ENCODE results near the gene HNMT. TPM values are rescaled to one million over a fixed set of nuclear protein-coding genes. Genes with fewer than 3 reads are reported as not detected.

The HNMT gene
- total RNA-seq, 1 experiment from 2014 or later, result 4.1 TPM

DNA sequence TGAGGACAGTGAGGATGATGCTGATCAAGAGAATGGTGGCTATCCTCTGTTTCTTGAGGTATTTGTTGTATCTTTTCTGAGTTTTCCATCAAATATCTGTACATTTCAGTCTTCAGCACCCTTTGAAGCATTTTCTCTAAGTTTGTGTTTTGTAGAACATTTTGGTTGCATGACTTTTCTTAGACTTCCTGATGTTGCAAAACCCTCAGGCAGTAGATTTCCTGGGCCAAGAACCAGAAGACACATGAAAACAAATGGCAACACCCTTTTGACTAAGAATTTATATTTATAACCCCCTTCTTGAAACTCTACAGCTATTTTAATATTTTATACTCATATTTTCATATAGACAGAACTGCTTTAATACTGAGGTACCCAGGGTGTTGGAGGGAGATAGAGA lies 16.2 kb downstream of the HNMT start:
- H3K9me3 ChIP-seq (ENCODE audit: control insufficient read depth, insufficient read depth, low read depth, low read length), result no peaks in the 10 kb centered on the region
- TF ChIP-seq, protein P1, sequence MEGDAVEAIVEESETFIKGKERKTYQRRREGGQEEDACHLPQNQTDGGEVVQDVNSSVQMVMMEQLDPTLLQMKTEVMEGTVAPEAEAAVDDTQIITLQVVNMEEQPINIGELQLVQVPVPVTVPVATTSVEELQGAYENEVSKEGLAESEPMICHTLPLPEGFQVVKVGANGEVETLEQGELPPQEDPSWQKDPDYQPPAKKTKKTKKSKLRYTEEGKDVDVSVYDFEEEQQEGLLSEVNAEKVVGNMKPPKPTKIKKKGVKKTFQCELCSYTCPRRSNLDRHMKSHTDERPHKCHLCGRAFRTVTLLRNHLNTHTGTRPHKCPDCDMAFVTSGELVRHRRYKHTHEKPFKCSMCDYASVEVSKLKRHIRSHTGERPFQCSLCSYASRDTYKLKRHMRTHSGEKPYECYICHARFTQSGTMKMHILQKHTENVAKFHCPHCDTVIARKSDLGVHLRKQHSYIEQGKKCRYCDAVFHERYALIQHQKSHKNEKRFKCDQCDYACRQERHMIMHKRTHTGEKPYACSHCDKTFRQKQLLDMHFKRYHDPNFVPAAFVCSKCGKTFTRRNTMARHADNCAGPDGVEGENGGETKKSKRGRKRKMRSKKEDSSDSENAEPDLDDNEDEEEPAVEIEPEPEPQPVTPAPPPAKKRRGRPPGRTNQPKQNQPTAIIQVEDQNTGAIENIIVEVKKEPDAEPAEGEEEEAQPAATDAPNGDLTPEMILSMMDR (IDR thresholded peaks at IDR 0.05), result no peak
- TF ChIP-seq TCF7L2 (IDR thresholded peaks at IDR 0.05; ENCODE audit: low read depth, low read length) (no peak), SIN3A (IDR thresholded peaks at IDR 0.05; ENCODE audit: borderline replicate concordance, insufficient read depth, low read depth, low read length) (no peak), POLR2AphosphoS5 (IDR thresholded peaks at IDR 0.05; ENCODE audit: low read depth, low read length) (no peak)
- TF ChIP-seq, protein P2, sequence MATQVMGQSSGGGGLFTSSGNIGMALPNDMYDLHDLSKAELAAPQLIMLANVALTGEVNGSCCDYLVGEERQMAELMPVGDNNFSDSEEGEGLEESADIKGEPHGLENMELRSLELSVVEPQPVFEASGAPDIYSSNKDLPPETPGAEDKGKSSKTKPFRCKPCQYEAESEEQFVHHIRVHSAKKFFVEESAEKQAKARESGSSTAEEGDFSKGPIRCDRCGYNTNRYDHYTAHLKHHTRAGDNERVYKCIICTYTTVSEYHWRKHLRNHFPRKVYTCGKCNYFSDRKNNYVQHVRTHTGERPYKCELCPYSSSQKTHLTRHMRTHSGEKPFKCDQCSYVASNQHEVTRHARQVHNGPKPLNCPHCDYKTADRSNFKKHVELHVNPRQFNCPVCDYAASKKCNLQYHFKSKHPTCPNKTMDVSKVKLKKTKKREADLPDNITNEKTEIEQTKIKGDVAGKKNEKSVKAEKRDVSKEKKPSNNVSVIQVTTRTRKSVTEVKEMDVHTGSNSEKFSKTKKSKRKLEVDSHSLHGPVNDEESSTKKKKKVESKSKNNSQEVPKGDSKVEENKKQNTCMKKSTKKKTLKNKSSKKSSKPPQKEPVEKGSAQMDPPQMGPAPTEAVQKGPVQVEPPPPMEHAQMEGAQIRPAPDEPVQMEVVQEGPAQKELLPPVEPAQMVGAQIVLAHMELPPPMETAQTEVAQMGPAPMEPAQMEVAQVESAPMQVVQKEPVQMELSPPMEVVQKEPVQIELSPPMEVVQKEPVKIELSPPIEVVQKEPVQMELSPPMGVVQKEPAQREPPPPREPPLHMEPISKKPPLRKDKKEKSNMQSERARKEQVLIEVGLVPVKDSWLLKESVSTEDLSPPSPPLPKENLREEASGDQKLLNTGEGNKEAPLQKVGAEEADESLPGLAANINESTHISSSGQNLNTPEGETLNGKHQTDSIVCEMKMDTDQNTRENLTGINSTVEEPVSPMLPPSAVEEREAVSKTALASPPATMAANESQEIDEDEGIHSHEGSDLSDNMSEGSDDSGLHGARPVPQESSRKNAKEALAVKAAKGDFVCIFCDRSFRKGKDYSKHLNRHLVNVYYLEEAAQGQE (IDR thresholded peaks at IDR 0.05; ENCODE audit: insufficient read depth in 1 of 2, low read depth in 2 of 2, low read length in 1 of 2), result no peak
- intact Hi-C loops (cut with micrococcal nuclease; ENCODE audit: unreplicated experiment) (no loop called here), in situ Hi-C loops (cut with HindIII; ENCODE audit: low pct_unique_long_range_greater_than_20kb, low sequenced_read_pairs) (no loop called here)
- no peak overlapping the region for H3K4me3 ChIP-seq (ENCODE audit: low read depth in 2 of 2, low read length in 2 of 2)
- no peak for DNase-seq (ENCODE audit: low read depth, low spot score)
- H3K27ac ChIP-seq (ENCODE audit: low read length), result no peak overlapping the region
- ChIA-PET POLR2A (no interaction called here), CTCF (no interaction called here)
- no peaks in the 10 kb centered on the region; the same call in 1 of the 2 replicates for H3K4me1 ChIP-seq (ENCODE audit: control insufficient read depth, insufficient read depth, low read length)
- BruUV-seq (replicated peaks), result no TSS peak
- no peaks in the 10 kb centered on the region for H3K27me3 ChIP-seq (ENCODE audit: control insufficient read depth, insufficient read depth, low read length)
- ATAC-seq, result no peak
- no peaks in the 10 kb centered on the region for H3K36me3 ChIP-seq (ENCODE audit: control insufficient read depth, insufficient read depth, low read length)

DNA sequence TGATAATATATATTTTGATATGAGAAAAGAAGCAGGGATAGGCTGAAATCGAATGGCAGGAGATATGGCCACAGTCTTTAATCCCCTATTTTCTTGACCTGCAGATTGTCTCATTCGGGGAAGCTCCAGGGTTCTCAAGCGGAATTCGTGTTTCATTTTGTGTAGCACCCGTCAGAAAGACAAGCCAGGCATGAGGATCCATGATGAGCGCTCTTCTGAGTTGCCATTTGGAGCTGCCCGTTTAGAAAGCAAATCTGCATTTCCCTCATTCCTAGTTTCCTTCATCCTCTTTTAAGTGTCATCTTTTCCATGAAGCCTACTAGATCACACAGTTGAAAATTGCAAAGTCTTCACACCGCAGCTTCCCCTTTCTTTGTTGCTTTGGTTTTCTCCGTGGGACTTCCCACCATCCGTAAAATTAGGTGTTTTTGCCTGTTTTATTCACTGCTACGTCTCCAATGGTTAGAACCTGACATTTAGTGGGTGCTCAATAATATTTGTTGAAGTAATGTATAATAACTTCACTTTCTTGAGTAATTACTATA lies 16.9 kb downstream of the HNMT start:
- ChIA-PET CTCF (no interaction called here), POLR2A (no interaction called here)
- DNase-seq (ENCODE audit: low read depth, low spot score), result no peak
- H3K27me3 ChIP-seq (ENCODE audit: control insufficient read depth, insufficient read depth, low read length), result no peaks in the 10 kb centered on the region
- no peaks in the 10 kb centered on the region for H3K36me3 ChIP-seq (ENCODE audit: control insufficient read depth, insufficient read depth, low read length)
- in situ Hi-C loops (cut with HindIII; ENCODE audit: low pct_unique_long_range_greater_than_20kb, low sequenced_read_pairs), result no loop called here
- no peak overlapping the region for H3K4me3 ChIP-seq (ENCODE audit: low read depth in 2 of 2, low read length in 2 of 2)
- H3K4me1 ChIP-seq (ENCODE audit: control insufficient read depth, insufficient read depth, low read length), result no peaks in the 10 kb centered on the region; the same call in 1 of the 2 replicates
- no peak overlapping the region for H3K27ac ChIP-seq (ENCODE audit: low read length)
- ATAC-seq, result no peak
- BruUV-seq (replicated peaks), result no TSS peak
- TF ChIP-seq, protein P1 (IDR thresholded peaks at IDR 0.05), result no peak
- no peak for TF ChIP-seq POLR2AphosphoS5 (IDR thresholded peaks at IDR 0.05; ENCODE audit: low read depth, low read length)
- TF ChIP-seq TCF7L2 (IDR thresholded peaks at IDR 0.05; ENCODE audit: low read depth, low read length), result no peak
- TF ChIP-seq, protein P2 (IDR thresholded peaks at IDR 0.05; ENCODE audit: insufficient read depth in 1 of 2, low read depth in 2 of 2, low read length in 1 of 2), result no peak
- TF ChIP-seq SIN3A (IDR thresholded peaks at IDR 0.05; ENCODE audit: borderline replicate concordance, insufficient read depth, low read depth, low read length), result no peak
- intact Hi-C loops (cut with micrococcal nuclease; ENCODE audit: unreplicated experiment), result no loop called here
- H3K9me3 ChIP-seq (ENCODE audit: control insufficient read depth, insufficient read depth, low read depth, low read length), result no peaks in the 10 kb centered on the region
